NCI-H1930 (cell line): ENCODE data around the gene SCGB3A2.

Experiments used
- DNase-seq, 2 experiments: peaks; one replicate each; lab custom pipeline; 2025; lab: John Stamatoyannopoulos, UW

SCGB3A2 gene, protein sequence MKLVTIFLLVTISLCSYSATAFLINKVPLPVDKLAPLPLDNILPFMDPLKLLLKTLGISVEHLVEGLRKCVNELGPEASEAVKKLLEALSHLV

GRCh38 chr5:147878066-147878759 lies at the start of gene SCGB3A2:
TSS of gene SCGB3A2 (plus strand) at chr5:147878711. CDS start at chr5:147878804, 93 bp downstream.
- no peak for DNase-seq

- DNase-seq = peak in 1 of 2 experiments; percentile 2
These were observed 48.5 kb upstream of the SCGB3A2 start for GRCh38 chr5:147830035-147830434.

DNA sequence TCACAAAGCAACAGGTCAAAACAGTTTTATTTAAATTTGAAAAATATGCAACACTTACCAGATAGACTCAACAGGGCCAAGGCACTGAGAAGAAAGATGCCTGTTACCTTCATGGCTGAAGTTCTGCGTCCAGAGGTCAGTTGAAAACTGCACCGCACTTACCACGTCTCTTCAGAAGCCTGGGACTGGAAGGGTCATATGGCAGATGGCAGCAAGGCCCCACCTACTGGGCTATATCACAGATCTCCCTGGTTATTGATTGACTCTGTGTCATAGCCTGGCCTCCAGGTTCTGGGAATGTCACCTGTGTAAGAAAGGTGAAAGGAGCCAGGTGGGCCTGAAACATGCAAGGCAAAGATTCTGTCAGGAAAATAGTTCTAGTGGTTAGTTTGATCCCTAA lies 47.0 kb upstream of the SCGB3A2 start, which contains the start of gene SPINK1:
SPINK1 (minus strand) TSS at position 207 of the 400 bp plus-strand sequence; CDS start at position 113, 94 bp downstream.
- DNase-seq = no peak

DNA sequence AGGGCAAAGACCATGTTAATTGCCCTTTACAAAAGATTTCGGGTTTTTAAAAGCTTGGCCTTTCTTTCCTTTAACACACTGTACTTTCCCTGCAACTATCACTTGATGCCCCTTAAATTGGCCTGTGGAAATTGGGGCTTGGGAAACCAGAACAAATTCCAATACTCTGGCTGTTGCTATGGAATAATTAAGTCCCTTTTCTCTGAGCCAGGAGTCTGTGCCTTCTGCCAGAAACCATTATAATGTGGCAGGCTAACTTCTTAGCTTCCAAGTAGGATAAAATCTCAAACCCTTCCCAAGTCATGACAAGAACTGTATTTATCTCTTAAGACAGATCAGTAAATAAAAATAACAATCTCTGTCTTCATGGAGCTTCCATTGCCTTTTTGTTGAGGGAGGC lies 46.0 kb upstream of the SCGB3A2 start:
- no peak for DNase-seq

GRCh38 chr5:147835386-147835798 lies 43.1 kb upstream of the SCGB3A2 start:
- peak; percentile 34 to 61 for DNase-seq

GRCh38 chr5:147836439-147836838 lies 42.1 kb upstream of the SCGB3A2 start:
- no peak for DNase-seq

GRCh38 chr5:147842869-147843268 lies 35.6 kb upstream of the SCGB3A2 start:
- DNase-seq = no peak

GRCh38 chr5:147844846-147845245 lies 33.7 kb upstream of the SCGB3A2 start:
- no peak for DNase-seq

- DNase-seq = no peak
These were observed 32.9 kb upstream of the SCGB3A2 start for GRCh38 chr5:147845618-147846017.

GRCh38 chr5:147849226-147849625 lies 29.3 kb upstream of the SCGB3A2 start:
- DNase-seq = no peak

DNA sequence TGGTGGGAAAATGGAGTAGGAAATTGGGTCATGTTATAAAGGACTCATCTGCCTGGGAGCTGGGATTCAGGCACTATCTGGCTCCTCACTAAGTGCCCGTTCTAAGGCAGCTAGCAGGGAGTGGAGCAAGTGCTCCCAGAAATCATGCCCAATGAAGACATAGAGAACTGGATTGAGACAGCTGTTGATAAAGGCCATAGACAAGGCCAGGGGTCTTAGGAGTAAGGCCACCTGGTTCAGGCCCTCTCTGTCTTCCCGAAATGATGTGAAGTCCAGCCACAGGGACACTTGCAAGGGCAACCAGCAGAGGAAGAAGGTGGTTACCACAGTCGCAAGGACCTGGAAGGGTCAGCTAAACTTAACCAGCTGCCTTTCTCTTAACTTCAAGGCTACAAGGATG lies 26.9 kb upstream of the SCGB3A2 start:
- no peak for DNase-seq

GRCh38 chr5:147852365-147852764 lies 26.1 kb upstream of the SCGB3A2 start:
- DNase-seq = no peak

- DNase-seq = no peak
These were observed 25.0 kb upstream of the SCGB3A2 start for GRCh38 chr5:147853372-147853987.

DNA sequence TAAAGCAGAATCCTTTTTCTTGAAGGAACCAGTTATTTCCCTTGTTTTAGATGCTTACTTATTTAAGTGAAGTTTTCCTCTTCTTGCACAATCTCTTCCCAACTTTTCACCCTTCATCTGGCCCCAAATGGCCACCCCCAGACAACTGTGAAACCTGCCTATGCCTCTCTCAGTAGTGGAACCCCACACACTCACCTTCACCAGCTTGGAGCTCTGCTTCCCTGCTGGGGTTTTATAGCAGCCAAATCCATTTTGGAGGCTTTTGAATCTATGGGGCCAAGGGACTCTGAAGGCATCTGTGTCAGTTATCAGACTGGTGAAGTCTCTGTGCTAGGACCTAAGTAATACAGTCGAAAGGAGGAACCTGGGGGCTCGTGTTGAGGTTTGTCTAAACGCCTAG lies 24.2 kb upstream of the SCGB3A2 start:
- DNase-seq = no peak

GRCh38 chr5:147854894-147855773 lies 23.4 kb upstream of the SCGB3A2 start:
- no peak for DNase-seq

- no peak for DNase-seq
These were observed 22.8 kb upstream of the SCGB3A2 start for GRCh38 chr5:147855774-147856069.

- no peak for DNase-seq
These were observed 21.7 kb upstream of the SCGB3A2 start for GRCh38 chr5:147856801-147857200.

DNA sequence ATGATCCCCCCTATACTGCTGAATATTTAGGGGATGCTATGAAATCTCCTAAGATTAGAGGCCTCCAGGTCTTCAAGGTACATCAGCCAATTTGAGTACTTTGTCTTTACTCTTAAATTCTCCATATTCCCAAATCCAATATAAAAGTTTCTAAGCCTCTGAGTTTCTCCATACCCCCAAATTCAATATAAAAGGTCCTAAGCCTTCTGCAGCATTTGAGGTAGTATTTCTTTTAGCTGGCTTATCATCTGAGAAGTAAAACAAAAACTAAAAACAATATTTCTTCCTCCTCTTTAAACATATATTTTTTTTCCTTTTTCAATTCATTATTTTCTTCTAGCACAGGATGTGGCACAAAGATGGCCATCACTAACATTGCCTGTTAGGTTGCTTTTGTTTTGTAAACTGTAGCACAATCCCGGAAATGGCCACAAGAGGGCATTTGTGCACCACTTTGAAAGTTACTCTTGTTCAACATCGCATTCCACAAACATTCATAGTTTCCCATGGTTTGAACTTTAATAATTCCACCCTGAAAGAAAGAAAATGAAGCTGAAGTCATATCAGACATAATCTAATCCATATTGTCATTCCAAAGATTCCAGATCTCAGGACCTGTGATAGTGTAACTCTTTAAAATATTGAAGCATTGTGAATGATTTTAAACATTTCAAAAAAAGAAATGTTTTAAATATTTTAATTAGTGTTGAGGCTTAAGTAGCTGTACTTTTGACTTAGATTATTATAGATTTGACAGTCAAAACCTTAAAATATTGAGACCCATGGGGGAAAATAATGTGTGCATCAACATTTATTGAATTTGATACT lies 21.0 kb upstream of the SCGB3A2 start:
- DNase-seq = peak; percentile 3 to 17

GRCh38 chr5:147858565-147858964 lies 19.9 kb upstream of the SCGB3A2 start:
- no peak for DNase-seq

GRCh38 chr5:147859962-147860640 lies 18.4 kb upstream of the SCGB3A2 start:
- DNase-seq = no peak

- DNase-seq = no peak
These were observed 17.9 kb upstream of the SCGB3A2 start for GRCh38 chr5:147860641-147861025.
